BLaER1 (cell line): ENCODE results near the gene LZTR1.

ENCODE experiments used
- H3K27ac ChIP-seq: shearing (Covaris generic); formaldehyde crosslinking; 2 replicates; pipeline ENCODE4 v1.8.1; 2022
- H3K27me3 ChIP-seq: shearing (Covaris generic); formaldehyde crosslinking; 2 replicates; pipeline ENCODE4 v1.8.1; 2022
- H3K36me3 ChIP-seq: shearing (Covaris generic); formaldehyde crosslinking; 2 replicates; pipeline ENCODE4 v1.8.1; 2022
- H3K4me1 ChIP-seq: shearing (Covaris generic); formaldehyde crosslinking; 2 replicates; pipeline ENCODE4 v1.8.1; 2022
- H3K4me2 ChIP-seq: shearing (Covaris generic); formaldehyde crosslinking; 2 replicates; pipeline ENCODE4 v1.8.1; 2022
- H3K4me3 ChIP-seq: shearing (Covaris generic); formaldehyde crosslinking; 2 replicates; pipeline ENCODE4 v1.8.1; 2022
- H3K9ac ChIP-seq: shearing (Covaris generic); formaldehyde crosslinking; 2 replicates; pipeline ENCODE4 v1.8.1; 2022
- H3K9me3 ChIP-seq: shearing (Covaris generic); formaldehyde crosslinking; 2 replicates; pipeline ENCODE4 v1.8.1; 2022
- H4K20me1 ChIP-seq: shearing (Covaris generic); formaldehyde crosslinking; 2 replicates; pipeline ENCODE4 v1.8.1; 2022
- Cebpa-rat ChIP-seq: shearing (Covaris generic); IDR thresholded peaks from 2 replicates; pipeline ENCODE4 v1.8.1; 2022

The LZTR1 gene

GRCh38 chr22:20988573-20989322 is 6.7 kb downstream of the LZTR1 start:
- Histone ChIP-seq H3K27me3 (no peaks in the 10 kb centered on the region), H3K27ac (0 out of 2 replicates have a peak overlapping the region, but pooled peaks have one; percentile 23), H4K20me1 (peaks cover 4% of the 10 kb centered on the region; the same call in 1 of the 2 replicates), H3K4me3 (no peak overlapping the region), H3K9ac (no peak overlapping the region), H3K36me3 (peaks cover 90% of the 10 kb centered on the region), H3K9me3 (no peaks in the 10 kb centered on the region), H3K4me2 (peak overlapping the region; percentile 64), H3K4me1 (peaks cover 22% of the 10 kb centered on the region)
- TF ChIP-seq Cebpa-rat: no peak

GRCh38 chr22:20989323-20990138 is 7.4 kb downstream of the LZTR1 start:
- H3K9ac ChIP-seq: peak overlapping the region; percentile 61

GRCh38 chr22:20990184-20991180 is 8.4 kb downstream of the LZTR1 start:
- H3K36me3 ChIP-seq: peaks cover 91% of the 10 kb centered on the region
- H3K4me3 ChIP-seq: no peak overlapping the region
- H3K27me3 ChIP-seq: no peaks in the 10 kb centered on the region
- peak overlapping the region; percentile 61; the same call in 1 of the 2 replicates for H3K9ac ChIP-seq
- no peaks in the 10 kb centered on the region for H3K9me3 ChIP-seq
- peaks cover 19% of the 10 kb centered on the region for H3K4me1 ChIP-seq
- H4K20me1 ChIP-seq: peaks cover 4% of the 10 kb centered on the region; the same call in 1 of the 2 replicates
- H3K4me2 ChIP-seq: peak overlapping the region; percentile 64
- no peak for TF ChIP-seq Cebpa-rat
- H3K27ac ChIP-seq: peak overlapping the region; percentile 23; the same call in 1 of the 2 replicates

More at GRCh38 chr22:20989323-20990138, 7.4 kb downstream of the LZTR1 start:
- Histone ChIP-seq H3K4me2 (peak overlapping the region; percentile 64), H3K36me3 (peaks cover 90% of the 10 kb centered on the region), H3K27ac (peak overlapping the region; percentile 23; the same call in 1 of the 2 replicates), H4K20me1 (peaks cover 4% of the 10 kb centered on the region; the same call in 1 of the 2 replicates), H3K27me3 (no peaks in the 10 kb centered on the region), H3K4me1 (peaks cover 19% of the 10 kb centered on the region), H3K4me3 (no peak overlapping the region), H3K9me3 (no peaks in the 10 kb centered on the region)
- no peak for TF ChIP-seq Cebpa-rat

GRCh38 chr22:20991252-20992055 is 9.4 kb downstream of the LZTR1 start:
- Histone ChIP-seq H3K27me3 (no peaks in the 10 kb centered on the region), H3K36me3 (peaks cover 93% of the 10 kb centered on the region), H4K20me1 (peaks cover 5% of the 10 kb centered on the region), H3K9ac (no peak overlapping the region), H3K27ac (no peak overlapping the region), H3K4me3 (no peak overlapping the region), H3K4me1 (peaks cover 19% of the 10 kb centered on the region), H3K4me2 (no peak overlapping the region), H3K9me3 (no peaks in the 10 kb centered on the region)
- no peak for TF ChIP-seq Cebpa-rat

GRCh38 chr22:20992056-20992442 is 10.0 kb downstream of the LZTR1 start:
- Histone ChIP-seq H3K4me2 (no peak overlapping the region), H3K36me3 (peaks cover 94% of the 10 kb centered on the region), H3K27me3 (no peaks in the 10 kb centered on the region), H3K4me3 (no peak overlapping the region), H3K4me1 (peaks cover 19% of the 10 kb centered on the region), H4K20me1 (peaks cover 11% of the 10 kb centered on the region), H3K9ac (no peak overlapping the region), H3K27ac (no peak overlapping the region), H3K9me3 (no peaks in the 10 kb centered on the region)
- no peak for TF ChIP-seq Cebpa-rat

- no peak overlapping the region for H3K4me2 ChIP-seq
- H3K9me3 ChIP-seq: no peaks in the 10 kb centered on the region
- H3K4me3 ChIP-seq: no peak overlapping the region
- peaks cover 19% of the 10 kb centered on the region for H3K4me1 ChIP-seq
- no peak for TF ChIP-seq Cebpa-rat
- no peaks in the 10 kb centered on the region for H3K27me3 ChIP-seq
- no peak overlapping the region for H3K9ac ChIP-seq
- H4K20me1 ChIP-seq: peaks cover 17% of the 10 kb centered on the region
- H3K27ac ChIP-seq: no peak overlapping the region
- H3K36me3 ChIP-seq: peaks cover 94% of the 10 kb centered on the region
Measured at GRCh38 chr22:20992456-20993303, 10.6 kb downstream of the LZTR1 start.

GRCh38 chr22:20993304-20994127 is 11.4 kb downstream of the LZTR1 start:
- no peak overlapping the region for H3K9ac ChIP-seq
- H3K4me1 ChIP-seq: peaks cover 18% of the 10 kb centered on the region
- no peak for TF ChIP-seq Cebpa-rat
- peaks cover 94% of the 10 kb centered on the region for H3K36me3 ChIP-seq
- peaks cover 25% of the 10 kb centered on the region for H4K20me1 ChIP-seq
- H3K4me2 ChIP-seq: no peak overlapping the region
- H3K9me3 ChIP-seq: no peaks in the 10 kb centered on the region
- no peak overlapping the region for H3K4me3 ChIP-seq
- H3K27me3 ChIP-seq: no peaks in the 10 kb centered on the region
- H3K27ac ChIP-seq: no peak overlapping the region
